Measurements from ENCODE around the gene ITGB5. TPM values are rescaled to one million over a fixed set of nuclear protein-coding genes. Genes with fewer than 3 reads are reported as not detected.

The ITGB5 gene
- total and polyA plus RNA-seq, 4 experiments from 2014 or later, result 0.94 to 5.4 (median 3.4) TPM; not detected in 1

DNA sequence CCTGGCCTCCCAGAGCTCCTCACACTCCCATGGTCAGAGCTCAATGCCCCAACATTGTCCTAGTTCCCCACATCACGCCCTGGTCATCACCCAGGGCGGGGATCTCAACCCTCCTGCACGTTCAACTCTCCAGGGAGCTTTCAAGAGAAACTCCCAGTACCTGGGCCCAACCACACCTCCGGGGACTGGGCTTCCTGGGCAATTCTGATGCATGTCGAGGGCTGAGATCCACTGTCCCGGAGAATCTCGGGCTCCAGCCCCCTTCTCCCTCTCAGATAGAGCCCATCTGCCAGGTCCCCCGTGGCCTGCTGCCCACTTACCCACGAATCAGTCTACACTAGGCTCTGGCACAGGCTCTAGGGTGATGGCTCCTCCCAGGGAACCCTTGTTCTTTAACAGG, 117.7 kb downstream of the ITGB5 start:
- Mint-ChIP-seq H3K36me3 (no peaks in the 10 kb centered on the region), H3K27me3 (peaks cover 4 to 13% of the 10 kb centered on the region in 2 donors), H3K4me3 (no peak overlapping the region), H3K27ac (no peak overlapping the region), H3K9me3 (no peaks in the 10 kb centered on the region), H3K4me1 (no peaks in the 10 kb centered on the region)
- H3K36me3 ChIP-seq (ENCODE audit: insufficient read depth, low read length), result no peaks in the 10 kb centered on the region
- ChIA-PET POLR2A (ENCODE audit: partially characterized antibody) (no interaction called here), CTCF (ENCODE audit: partially characterized antibody) (interaction anchor here (3.1 to 4.1 kb wide), 2 partner anchors 8 to 132 kb away, joined by 28 to 30 read pairs; no protein-coding TSS in a partner anchor)
- DNase-seq, result no peak
- no peaks in the 10 kb centered on the region for H3K9me3 ChIP-seq (ENCODE audit: control insufficient read depth in 1 of 2, low read length in 2 of 2)
- H3K4me1 ChIP-seq (ENCODE audit: insufficient read depth, low read length), result no peaks in the 10 kb centered on the region
- intact Hi-C loops (cut with micrococcal nuclease), result loop anchor here (10.0 kb wide), 1 partner anchor 375 kb away; no protein-coding TSS in a partner anchor
- H3K27ac ChIP-seq (ENCODE audit: low read depth, low read length), result no peak overlapping the region
- H3K27me3 ChIP-seq (ENCODE audit: insufficient read depth, low read length), result peaks cover 4% of the 10 kb centered on the region
- no peak overlapping the region for H3K4me3 ChIP-seq (ENCODE audit: low read length in 2 of 2)

DNA sequence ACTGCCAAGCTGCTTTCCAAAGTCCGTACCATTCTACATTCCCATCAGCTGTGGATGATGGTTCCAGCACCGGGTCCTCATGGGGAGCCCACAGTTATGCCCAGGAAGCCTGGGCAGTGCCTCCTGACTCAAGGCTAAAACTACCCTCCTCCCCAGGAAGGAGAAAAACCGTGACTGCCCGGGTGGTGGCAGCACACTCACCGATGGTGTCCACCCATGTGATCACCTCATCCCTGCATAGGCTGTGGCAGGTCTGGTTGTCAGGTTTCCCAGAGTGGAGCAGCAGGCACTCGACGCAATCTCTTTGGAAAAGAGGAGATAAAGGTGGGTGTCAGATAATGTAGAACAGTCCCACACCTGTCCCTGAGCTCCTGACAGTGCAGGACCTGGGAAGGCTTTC, 118.4 kb downstream of the ITGB5 start:
- H3K36me3 Mint-ChIP-seq, result no peaks in the 10 kb centered on the region
- ChIA-PET POLR2A (ENCODE audit: partially characterized antibody) (no interaction called here), CTCF (ENCODE audit: partially characterized antibody) (interaction anchor here (4.1 kb wide), 1 partner anchor 133 kb away, joined by 30 read pairs; no protein-coding TSS in a partner anchor)
- Histone ChIP-seq H3K9me3 (ENCODE audit: control insufficient read depth in 1 of 2, low read length in 2 of 2) (no peaks in the 10 kb centered on the region), H3K4me3 (ENCODE audit: low read length in 2 of 2) (no peak overlapping the region), H3K4me1 (ENCODE audit: insufficient read depth, low read length) (no peaks in the 10 kb centered on the region), H3K27ac (ENCODE audit: low read depth, low read length) (no peak overlapping the region), H3K36me3 (ENCODE audit: insufficient read depth, low read length) (no peaks in the 10 kb centered on the region), H3K27me3 (ENCODE audit: insufficient read depth, low read length) (peaks cover 4% of the 10 kb centered on the region)
- DNase-seq, result peak in 2 of 5 donors; percentile 7
- no peaks in the 10 kb centered on the region for H3K4me1 Mint-ChIP-seq
- H3K27me3 Mint-ChIP-seq, result peaks cover 4 to 13% of the 10 kb centered on the region in 2 donors
- H3K9me3 Mint-ChIP-seq, result no peaks in the 10 kb centered on the region
- intact Hi-C loops (cut with micrococcal nuclease), result loop anchor here (10.0 kb wide), 1 partner anchor 376 kb away; no protein-coding TSS in a partner anchor
- H3K27ac Mint-ChIP-seq, result no peak overlapping the region
- H3K4me3 Mint-ChIP-seq, result no peak overlapping the region

DNA sequence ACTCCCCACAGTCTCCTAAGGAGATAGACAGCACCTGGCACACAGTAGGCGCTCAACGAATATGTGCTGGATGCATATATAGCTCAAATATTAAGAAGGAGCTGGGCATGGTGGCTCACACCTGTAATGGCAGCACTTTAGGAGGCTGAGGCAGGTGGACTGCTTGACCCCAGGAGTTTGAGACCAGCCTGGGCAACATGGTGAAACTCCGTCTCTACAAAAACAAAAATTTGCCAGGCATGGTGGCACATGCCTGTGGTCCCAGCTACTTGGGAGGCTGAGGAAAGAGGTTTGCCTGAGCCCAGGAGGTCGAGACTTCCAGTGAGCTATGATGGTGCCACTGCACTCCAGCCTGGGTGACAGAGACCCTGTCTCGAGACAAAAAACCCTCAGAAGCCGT, 119.5 kb downstream of the ITGB5 start:
- Histone ChIP-seq H3K27me3 (ENCODE audit: insufficient read depth, low read length) (peaks cover 4% of the 10 kb centered on the region), H3K4me1 (ENCODE audit: insufficient read depth, low read length) (no peaks in the 10 kb centered on the region), H3K9me3 (ENCODE audit: control insufficient read depth in 1 of 2, low read length in 2 of 2) (no peaks in the 10 kb centered on the region), H3K36me3 (ENCODE audit: insufficient read depth, low read length) (no peaks in the 10 kb centered on the region), H3K4me3 (ENCODE audit: low read length in 2 of 2) (no peak overlapping the region), H3K27ac (ENCODE audit: low read depth, low read length) (no peak overlapping the region)
- Mint-ChIP-seq H3K27me3 (peaks cover 4 to 11% of the 10 kb centered on the region in 2 donors), H3K36me3 (no peaks in the 10 kb centered on the region), H3K27ac (peak overlapping the region in 1 of 7 donors; percentile 61), H3K9me3 (no peaks in the 10 kb centered on the region), H3K4me1 (no peaks in the 10 kb centered on the region), H3K4me3 (no peak overlapping the region)
- no peak for DNase-seq
- intact Hi-C loops (cut with micrococcal nuclease), result loop anchor here (10.0 kb wide), 1 partner anchor 377 kb away; no protein-coding TSS in a partner anchor
- POLR2A ChIA-PET (ENCODE audit: partially characterized antibody), result no interaction called here
- CTCF ChIA-PET (ENCODE audit: partially characterized antibody), result interaction anchor here (0.8 to 1.4 kb wide), 2 partner anchors 132 to 134 kb away, joined by 3 to 8 read pairs; no protein-coding TSS in a partner anchor

DNA sequence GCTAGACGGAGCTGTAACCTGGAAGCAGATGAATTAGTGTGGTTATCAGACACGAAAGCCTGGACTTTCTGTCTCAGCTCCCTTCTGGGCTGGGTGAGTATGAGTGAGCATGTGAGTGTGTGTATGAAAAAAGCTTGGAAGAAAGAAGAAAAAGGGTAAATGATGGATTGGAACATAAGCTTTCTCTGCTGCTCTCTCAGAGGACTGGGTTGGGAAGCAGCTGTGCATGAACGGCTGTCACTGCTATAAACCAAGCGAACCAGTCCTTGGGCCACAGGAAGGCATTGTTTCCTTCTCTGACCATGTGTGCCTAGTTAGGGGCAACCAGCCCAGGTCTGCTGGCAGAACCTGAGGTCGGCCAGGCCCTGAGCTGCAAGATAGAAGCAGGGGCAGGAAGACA, 119.9 kb downstream of the ITGB5 start:
- H3K27me3 Mint-ChIP-seq, result peaks cover 4 to 8% of the 10 kb centered on the region in 2 donors
- no peaks in the 10 kb centered on the region for H3K9me3 Mint-ChIP-seq
- Histone ChIP-seq H3K4me1 (ENCODE audit: insufficient read depth, low read length) (no peaks in the 10 kb centered on the region), H3K27ac (ENCODE audit: low read depth, low read length) (no peak overlapping the region), H3K4me3 (ENCODE audit: low read length in 2 of 2) (no peak overlapping the region), H3K27me3 (ENCODE audit: insufficient read depth, low read length) (peaks cover 4% of the 10 kb centered on the region), H3K36me3 (ENCODE audit: insufficient read depth, low read length) (no peaks in the 10 kb centered on the region), H3K9me3 (ENCODE audit: control insufficient read depth in 1 of 2, low read length in 2 of 2) (no peaks in the 10 kb centered on the region)
- POLR2A ChIA-PET (ENCODE audit: partially characterized antibody), result no interaction called here
- CTCF ChIA-PET (ENCODE audit: partially characterized antibody), result interaction anchor here (0.8 to 1.4 kb wide), 2 partner anchors 132 to 134 kb away, joined by 3 to 8 read pairs; no protein-coding TSS in a partner anchor
- no peak for DNase-seq
- intact Hi-C loops (cut with micrococcal nuclease), result loop anchor here (10.0 kb wide), 1 partner anchor 378 kb away; no protein-coding TSS in a partner anchor
- no peaks in the 10 kb centered on the region for H3K36me3 Mint-ChIP-seq
- H3K27ac Mint-ChIP-seq, result no peak overlapping the region
- H3K4me1 Mint-ChIP-seq, result no peaks in the 10 kb centered on the region
- H3K4me3 Mint-ChIP-seq, result no peak overlapping the region

DNA sequence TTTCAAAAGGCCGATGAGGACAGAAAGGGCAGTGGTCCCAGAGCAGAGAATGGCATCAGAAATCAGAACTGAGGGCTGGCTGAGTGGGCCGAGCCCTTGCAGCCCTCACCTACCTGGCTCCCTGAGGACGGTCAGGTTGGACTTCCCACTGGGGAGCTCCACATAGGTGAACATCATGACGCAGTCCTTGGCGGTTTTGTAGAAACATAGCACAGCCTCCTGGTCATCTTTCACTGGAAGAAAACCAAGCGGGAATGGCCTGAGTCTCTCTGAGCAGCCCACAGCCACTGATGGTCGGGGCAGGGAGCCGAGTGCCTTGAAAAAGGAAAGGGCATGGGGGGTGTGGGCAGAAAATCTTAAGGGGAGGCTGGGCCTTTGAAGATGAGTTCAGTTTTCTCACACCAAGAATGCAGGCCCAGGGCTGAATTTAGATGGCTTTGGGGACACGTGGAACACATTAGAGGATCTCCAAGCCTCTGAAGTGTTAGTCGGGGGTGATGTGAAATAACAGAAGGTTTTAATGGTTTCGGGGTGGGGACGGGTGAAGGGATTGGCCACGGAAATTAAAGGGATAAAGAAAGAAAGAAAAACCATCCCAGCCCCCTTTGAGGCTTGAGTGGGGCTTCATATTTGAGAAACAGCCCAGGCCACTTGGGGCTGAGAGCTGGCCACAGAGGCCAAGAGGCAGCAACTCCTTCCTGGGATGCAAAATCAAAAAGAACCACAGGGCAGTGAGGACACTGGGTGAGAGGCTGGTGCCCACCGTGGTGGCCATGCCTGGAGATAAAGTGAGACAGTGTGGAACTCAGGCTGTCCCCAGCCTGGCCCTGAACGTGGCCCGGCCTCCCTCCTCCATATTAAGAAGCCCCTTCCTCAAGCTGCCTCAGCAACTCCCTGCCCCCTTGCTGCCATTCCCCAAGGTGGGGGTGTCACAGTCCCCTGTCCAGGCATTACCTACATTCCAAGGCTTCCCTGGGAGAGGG, 120.8 kb downstream of the ITGB5 start:
- intact Hi-C loops (cut with micrococcal nuclease), result loop anchor here (10.0 kb wide), 1 partner anchor 378 kb away; no protein-coding TSS in a partner anchor

DNA sequence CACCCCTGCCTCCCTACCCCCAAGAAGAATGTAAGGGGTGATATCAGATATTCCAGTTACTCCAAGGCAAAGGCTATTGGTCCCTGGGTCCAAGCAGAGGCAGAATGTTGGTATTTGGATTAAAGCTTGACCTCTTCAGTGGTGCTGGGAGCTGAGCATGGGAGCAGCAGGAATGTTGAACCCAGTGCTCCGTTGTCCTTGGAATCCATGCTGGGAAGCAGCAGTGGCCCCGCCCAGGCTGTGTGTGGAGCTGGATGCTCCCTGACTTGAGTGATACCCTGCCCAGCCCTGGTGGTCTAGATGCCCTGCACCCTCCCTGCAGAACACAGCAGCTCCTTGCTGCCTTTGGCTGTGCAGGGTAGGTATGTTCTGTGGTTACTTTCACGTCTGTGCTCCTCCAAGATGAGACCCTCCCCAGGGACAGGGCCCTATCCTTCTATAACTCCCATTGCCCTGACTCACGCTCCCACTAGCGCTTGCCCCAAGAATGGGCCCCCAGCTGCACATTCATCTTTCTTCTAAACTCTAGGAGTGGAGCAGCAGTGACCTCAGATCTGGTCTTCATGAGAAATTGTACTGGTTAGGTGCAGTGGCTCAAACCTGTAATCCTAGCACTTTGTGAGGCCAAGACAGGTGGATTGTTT, 121.8 kb downstream of the ITGB5 start:
- intact Hi-C loops (cut with micrococcal nuclease), result loop anchor here (10.0 kb wide), 1 partner anchor 379 kb away; no protein-coding TSS in a partner anchor
- H3K36me3 Mint-ChIP-seq, result no peaks in the 10 kb centered on the region
- no peak overlapping the region for H3K4me3 ChIP-seq (ENCODE audit: low read length in 2 of 2)
- H3K27ac ChIP-seq (ENCODE audit: low read depth, low read length), result no peak overlapping the region
- no peak overlapping the region for H3K4me3 Mint-ChIP-seq
- POLR2A ChIA-PET (ENCODE audit: partially characterized antibody), result interaction anchor here (0.6 kb wide), 1 partner anchor 39 kb away, joined by 4 read pairs; no protein-coding TSS in a partner anchor
- no peak for DNase-seq
- H3K27me3 ChIP-seq (ENCODE audit: insufficient read depth, low read length), result no peaks in the 10 kb centered on the region
- H3K9me3 ChIP-seq (ENCODE audit: control insufficient read depth in 1 of 2, low read length in 2 of 2), result no peaks in the 10 kb centered on the region
- CTCF ChIA-PET (ENCODE audit: partially characterized antibody), result interaction anchor here (8.9 kb wide), 1 partner anchor 139 kb away, joined by 291 read pairs; no protein-coding TSS in a partner anchor
- H3K4me1 ChIP-seq (ENCODE audit: insufficient read depth, low read length), result peaks cover 5% of the 10 kb centered on the region
- H3K36me3 ChIP-seq (ENCODE audit: insufficient read depth, low read length), result no peaks in the 10 kb centered on the region
- peak overlapping the region in 1 of 7 donors; percentile 55 for H3K27ac Mint-ChIP-seq
- H3K9me3 Mint-ChIP-seq, result no peaks in the 10 kb centered on the region
- H3K27me3 Mint-ChIP-seq, result peaks cover 0 to 5% of the 10 kb centered on the region in 2 donors
- peaks cover 3 to 9% (median 4%) of the 10 kb centered on the region in 4 donors for H3K4me1 Mint-ChIP-seq

More for the DNA sequence above, 120.8 kb downstream of the ITGB5 start:
- no peak overlapping the region for H3K4me3 Mint-ChIP-seq
- no peaks in the 10 kb centered on the region for H3K9me3 Mint-ChIP-seq
- Histone ChIP-seq H3K27ac (ENCODE audit: low read depth, low read length) (no peak overlapping the region), H3K4me1 (ENCODE audit: insufficient read depth, low read length) (peaks cover 2% of the 10 kb centered on the region), H3K4me3 (ENCODE audit: low read length in 2 of 2) (no peak overlapping the region), H3K27me3 (ENCODE audit: insufficient read depth, low read length) (peaks cover 4% of the 10 kb centered on the region), H3K9me3 (ENCODE audit: control insufficient read depth in 1 of 2, low read length in 2 of 2) (no peaks in the 10 kb centered on the region), H3K36me3 (ENCODE audit: insufficient read depth, low read length) (no peaks in the 10 kb centered on the region)
- peaks cover under 1 to 6% (median under 1%) of the 10 kb centered on the region in 4 donors for H3K4me1 Mint-ChIP-seq
- no peaks in the 10 kb centered on the region for H3K36me3 Mint-ChIP-seq
- POLR2A ChIA-PET (ENCODE audit: partially characterized antibody), result no interaction called here
- H3K27me3 Mint-ChIP-seq, result peaks cover 4 to 5% of the 10 kb centered on the region in 2 donors
- CTCF ChIA-PET (ENCODE audit: partially characterized antibody), result interaction anchor here (1.4 to 8.9 kb wide), 2 partner anchors 135 to 138 kb away, joined by 8 to 291 read pairs; no protein-coding TSS in a partner anchor
- DNase-seq, result no peak
- no peak overlapping the region for H3K27ac Mint-ChIP-seq

Data from CD4-positive, alpha-beta memory T cell (primary cell).